A673 (cell line): Measurements from ENCODE around the gene STIP1. TPM values are rescaled to one million over a fixed set of nuclear protein-coding genes. Genes with fewer than 3 reads are reported as not detected.
A peak's percentile ranks its signal among the peaks of the same experiment; 100 is the strongest.

Experiments used
- BruUV-seq: library from RNA; stranded (reverse); fragments of 400-500 nt; replicated peaks from 2 replicates; lab custom pipeline; 2021; lab: Mats Ljungman, UMichigan
- CTCF ChIA-PET: fragments of 300-600 bp; sonication (Branson Sonifier 250); formaldehyde crosslinking; loops from one replicate; lab custom pipeline; 2022; ENCODE audit warnings: antibody characterized with exemption; lab: Charles Lee
- POLR2A ChIA-PET: fragments of 300-600 bp; sonication (Branson Sonifier 250); formaldehyde crosslinking; loops from one replicate; lab custom pipeline; 2022; ENCODE audit warnings: antibody characterized with exemption; ENCODE audit not compliant: low non-redundant PET; lab: Charles Lee
- DNase-seq: peaks from one replicate; pipeline ENCODE4 v3.0.0-alpha.2; 2015; ENCODE audit warnings: low spot score
- H3K27ac ChIP-seq: fragments of 200-600 bp; sonication (generic); 2 replicates; pipeline ENCODE4 v1.5.1; 2016; ENCODE audit warnings: mixed run types, low read depth, mild to moderate bottlenecking, mixed read lengths, antibody characterized with exemption, low read length; ENCODE audit not compliant: poor library complexity, severe bottlenecking
- H3K27me3 ChIP-seq: fragments of 200-600 bp; sonication (generic); replicated peaks from 2 replicates; pipeline ENCODE4 v1.6.1; 2017; ENCODE audit warnings: mixed run types, low read depth, mild to moderate bottlenecking, mixed read lengths, antibody characterized with exemption, low read length; ENCODE audit not compliant: insufficient read depth, poor library complexity
- H3K36me3 ChIP-seq: fragments of 200-600 bp; sonication (generic); 2 replicates; pipeline ENCODE4 v1.6.1; 2016; ENCODE audit warnings: mixed run types, mild to moderate bottlenecking, mixed read lengths, antibody characterized with exemption, low read length; ENCODE audit not compliant: insufficient read depth, poor library complexity, severe bottlenecking
- H3K4me1 ChIP-seq: fragments of 200-600 bp; sonication (generic); 2 replicates; pipeline ENCODE4 v1.6.1; 2017; ENCODE audit warnings: mixed run types, mild to moderate bottlenecking, mixed read lengths, antibody characterized with exemption, low read length; ENCODE audit not compliant: insufficient read depth, poor library complexity, severe bottlenecking
- H3K4me3 ChIP-seq: fragments of 200-600 bp; sonication (generic); 2 replicates; pipeline ENCODE4 v1.5.1; 2016; ENCODE audit warnings: low read depth, mixed run types, mild to moderate bottlenecking, mixed read lengths, low read length; ENCODE audit not compliant: poor library complexity, severe bottlenecking
- H3K9me3 ChIP-seq: fragments of 200-600 bp; sonication (generic); 2 replicates; pipeline ENCODE4 v1.6.1; 2016; ENCODE audit warnings: mixed run types, low read depth, mild to moderate bottlenecking, mixed read lengths, antibody characterized with exemption, low read length; ENCODE audit not compliant: poor library complexity, severe bottlenecking
- CTCF ChIP-seq: fragments of 300-800, 200-600 bp; sonication (generic); conservative IDR thresholded peaks from 2 replicates; pipeline ENCODE4 v1.5.1; 2017; ENCODE audit warnings: low read depth, mild to moderate bottlenecking, antibody characterized with exemption, low read length, moderate library complexity, mixed read lengths
- EZH2 ChIP-seq: fragments of 200-600 bp; sonication (generic); IDR thresholded peaks from 2 replicates; pipeline ENCODE4 v1.6.1; 2017; ENCODE audit warnings: borderline replicate concordance, low read depth, mild to moderate bottlenecking, mixed read lengths, antibody characterized with exemption, low read length; ENCODE audit not compliant: poor library complexity, severe bottlenecking
- intact Hi-C: fragments of 100-400 bp; cut with micrococcal nuclease; formaldehyde crosslinking; loops from one replicate; pipeline ENCODE4 v1.10.0; 2022; ENCODE audit not compliant: unreplicated experiment
- total RNA-seq: library from RNA; stranded (reverse); gene quantifications from 2 replicates; pipeline ENCODE4 v1.2.3, GENCODE V29; 2021

Gene STIP1
- total RNA-seq, 1 experiment from 2014 or later: 577 TPM

- CTCF ChIA-PET: interaction anchor here (0.5 kb wide), 1 partner anchor 42 kb away, joined by 6 read pairs; no protein-coding TSS in a partner anchor
- TF ChIP-seq EZH2 (no peak), CTCF (no peak)
- POLR2A ChIA-PET: interaction anchor here (0.6 kb wide), 1 partner anchor 15 kb away, joined by 7 read pairs; no protein-coding TSS in a partner anchor
- H3K27ac ChIP-seq: no peak overlapping the region
- intact Hi-C loops: no loop called here
- no peaks in the 10 kb centered on the region for H3K27me3 ChIP-seq
- H3K9me3 ChIP-seq: no peaks in the 10 kb centered on the region
- H3K4me3 ChIP-seq: no peak overlapping the region
- BruUV-seq: no TSS peak
- DNase-seq: no peak
- H3K4me1 ChIP-seq: peaks cover 55% of the 10 kb centered on the region
- H3K36me3 ChIP-seq: peaks cover 26% of the 10 kb centered on the region
These were observed 24.5 kb downstream of the STIP1 start for GRCh38 chr11:64210301-64211020.

GRCh38 chr11:64211181-64211872 lies 25.4 kb downstream of the STIP1 start:
- H3K36me3 ChIP-seq: peaks cover 19% of the 10 kb centered on the region
- intact Hi-C loops: no loop called here
- H3K4me1 ChIP-seq: peaks cover 50% of the 10 kb centered on the region
- H3K9me3 ChIP-seq: no peaks in the 10 kb centered on the region
- no peak overlapping the region for H3K27ac ChIP-seq
- BruUV-seq: no TSS peak
- ChIA-PET CTCF (interaction anchor here (0.5 kb wide), 1 partner anchor 41 kb away, joined by 6 read pairs; no protein-coding TSS in a partner anchor), POLR2A (interaction anchor here (0.5 to 0.6 kb wide), 3 partner anchors 14 to 77 kb away, joined by 4 to 8 read pairs (median 7); no protein-coding TSS in a partner anchor)
- TF ChIP-seq CTCF: no peak
- TF ChIP-seq EZH2: no peak
- H3K4me3 ChIP-seq: no peak overlapping the region
- no peak for DNase-seq
- H3K27me3 ChIP-seq: no peaks in the 10 kb centered on the region

GRCh38 chr11:64216879-64217278 lies 30.9 kb downstream of the STIP1 start:
- Histone ChIP-seq H3K9me3 (no peaks in the 10 kb centered on the region), H3K36me3 (peaks cover 44% of the 10 kb centered on the region), H3K4me1 (peaks cover 14% of the 10 kb centered on the region), H3K27me3 (no peaks in the 10 kb centered on the region), H3K27ac (no peak overlapping the region), H3K4me3 (no peak overlapping the region)
- no peak for DNase-seq
- POLR2A ChIA-PET: no interaction called here
- CTCF ChIA-PET: interaction anchor here (0.8 to 1.1 kb wide), 2 partner anchors 12 to 88 kb away, joined by 4 to 7 read pairs; no protein-coding TSS in a partner anchor
- no peak for TF ChIP-seq EZH2
- peak; percentile 41; the same call in 1 of the 2 replicates for TF ChIP-seq CTCF
- BruUV-seq: no TSS peak
- intact Hi-C loops: no loop called here
